LHCN-M2 (cell line): ENCODE data around the gene TMEM63A. TPM values are rescaled to one million over a fixed set of nuclear protein-coding genes. Genes with fewer than 3 reads are reported as not detected.

ENCODE experiments used
- DNase-seq: peaks from one replicate; pipeline ENCODE4 v3.0.0-alpha.2; 2012; ENCODE audit warnings: low read depth
- total RNA-seq: library from RNA; depleted of rRNA; stranded (reverse); fragments of >200 nt; gene quantifications from 2 replicates; pipeline ENCODE4 v1.2.3, GENCODE V29; 2014

Gene TMEM63A
- total RNA-seq, 1 experiment from 2014 or later: 10.2 TPM

DNA sequence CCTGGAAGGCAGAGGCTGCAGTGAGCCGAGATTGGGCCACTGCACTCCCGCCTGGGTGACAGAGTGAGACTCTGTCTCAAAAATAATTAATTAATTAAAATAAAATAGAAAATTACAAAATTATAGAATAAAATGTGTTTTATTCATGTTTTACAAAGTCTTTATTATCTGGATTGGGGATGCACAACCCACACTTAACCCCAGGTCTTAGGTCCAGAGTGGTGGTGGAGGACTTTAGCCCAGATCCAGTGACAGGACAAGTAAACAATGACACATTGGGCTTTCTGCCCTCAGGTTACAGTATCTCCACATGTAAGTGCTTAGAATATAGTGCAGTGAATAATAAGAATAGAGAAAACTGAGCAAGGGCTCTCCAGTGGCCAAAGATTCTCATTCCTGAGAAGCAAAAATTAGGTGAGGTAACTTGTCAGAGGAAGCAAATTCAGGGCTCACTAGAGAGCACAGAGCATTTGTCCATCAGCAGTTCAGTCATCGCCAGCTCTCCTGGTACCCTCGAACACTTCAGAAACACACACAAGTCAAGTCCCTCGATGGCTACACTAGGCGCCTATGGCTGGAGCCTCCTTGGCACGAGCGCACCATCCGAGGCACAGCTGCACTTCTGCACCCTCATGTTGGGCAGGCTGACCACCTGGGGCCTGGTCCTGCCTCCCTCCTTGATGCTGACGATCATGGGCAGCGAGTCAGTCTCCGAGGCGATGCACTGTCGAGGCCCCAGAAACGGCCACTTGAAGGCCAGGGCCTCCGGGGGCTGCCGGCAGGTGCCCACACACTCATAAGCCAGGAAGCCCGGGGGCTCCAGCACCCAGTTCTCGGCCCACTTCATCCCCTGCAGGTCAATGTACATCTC is 4.2 kb upstream of the TMEM63A start:
- no peak for DNase-seq

DNA sequence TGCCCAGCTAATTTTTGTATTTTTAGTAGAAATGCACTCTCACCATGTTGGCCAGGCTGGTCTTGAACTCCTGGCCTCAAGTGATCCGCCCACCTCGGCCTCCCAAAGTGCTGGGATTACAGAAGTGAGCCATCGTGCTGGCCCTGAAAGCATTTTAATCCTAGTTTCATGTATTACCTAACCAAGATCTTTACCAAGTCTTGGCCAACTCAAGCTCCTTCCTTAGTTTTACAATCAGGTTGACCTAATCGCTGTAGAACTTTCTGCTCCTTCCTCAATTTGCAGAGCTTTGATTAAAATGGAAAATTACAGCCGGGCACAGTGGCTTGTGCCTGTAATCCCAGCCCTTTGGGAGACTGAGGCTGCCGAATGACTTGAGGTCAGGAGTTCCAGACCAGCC is 3.2 kb upstream of the TMEM63A start:
- no peak for DNase-seq

DNA sequence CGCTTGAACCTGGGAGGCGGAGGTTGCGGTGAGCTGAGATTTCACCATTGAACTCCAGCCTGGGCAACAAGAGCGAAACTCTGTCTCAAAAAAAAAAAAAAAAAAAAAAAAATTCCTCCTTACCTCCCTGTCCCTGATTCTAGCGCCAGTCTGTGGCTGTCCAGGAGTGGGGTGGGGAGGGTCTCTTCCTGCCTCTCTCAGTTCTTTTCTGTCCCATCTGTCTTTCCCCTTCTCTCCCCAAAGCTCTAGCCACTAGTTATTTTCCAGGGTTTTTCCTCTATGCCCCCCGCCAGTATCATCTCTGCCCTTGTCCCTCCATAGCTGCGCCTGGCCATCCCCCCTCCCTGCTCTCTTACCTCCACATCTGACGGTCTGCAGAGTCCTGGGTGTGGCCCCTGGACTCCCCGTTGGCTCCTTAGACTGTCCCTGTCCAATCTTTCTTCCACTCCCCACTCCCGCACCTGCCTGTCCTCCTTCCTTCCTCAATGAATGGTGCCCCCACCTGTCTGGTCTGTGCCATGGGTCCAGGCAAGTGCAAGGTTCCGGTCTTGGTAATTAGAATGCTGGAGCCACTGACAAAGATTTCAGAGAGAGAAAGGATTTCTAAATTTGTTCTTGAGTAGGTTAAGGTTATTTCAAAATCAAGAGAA is 1.6 kb upstream of the TMEM63A start:
- DNase-seq: no peak

DNA sequence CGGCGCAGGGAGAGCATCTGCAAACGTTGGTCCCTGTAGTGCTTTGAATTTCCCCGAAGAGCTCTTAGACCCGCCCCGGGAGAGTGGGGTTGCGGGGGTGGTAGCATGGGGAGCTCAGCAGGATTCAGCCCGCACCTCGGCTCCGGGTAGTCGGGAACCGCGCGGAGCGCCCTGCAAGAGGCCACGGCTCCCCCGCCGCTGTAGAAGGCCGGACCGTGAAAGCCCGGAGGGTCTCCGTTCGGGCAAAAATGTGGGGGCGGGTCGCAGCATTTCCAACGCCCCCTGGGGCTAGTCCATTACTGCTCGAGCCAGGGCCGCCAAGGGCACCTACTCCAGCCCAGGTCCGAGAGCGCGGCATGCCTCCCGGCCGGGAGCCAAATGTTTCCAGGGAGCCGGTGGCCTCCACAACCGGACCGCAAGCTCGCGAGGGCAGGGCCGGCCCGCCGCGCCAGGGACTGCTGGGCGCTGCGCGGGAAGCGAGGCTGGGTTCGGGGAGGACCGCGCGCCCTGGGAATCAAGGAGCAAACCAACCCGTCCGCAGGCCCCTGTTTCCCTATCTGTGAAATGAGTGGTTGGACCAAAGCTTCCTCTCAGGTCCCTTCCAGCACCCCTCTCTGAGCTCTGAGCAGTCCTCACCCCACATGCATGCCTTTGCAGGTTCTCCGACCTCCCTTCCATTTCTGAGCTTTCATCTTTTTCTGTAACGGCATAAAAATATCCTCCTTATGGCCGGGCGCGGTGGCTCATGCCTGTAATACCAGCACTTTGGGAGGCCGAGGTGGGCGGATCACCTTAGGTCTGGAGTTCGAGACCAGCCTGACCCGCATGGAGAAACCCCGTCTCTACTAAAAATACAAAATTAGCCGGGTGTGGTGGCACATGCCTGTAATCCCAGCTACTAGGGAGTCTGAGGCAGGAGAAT is 775 bp upstream of the TMEM63A start:
- peak; percentile 33 for DNase-seq

DNA sequence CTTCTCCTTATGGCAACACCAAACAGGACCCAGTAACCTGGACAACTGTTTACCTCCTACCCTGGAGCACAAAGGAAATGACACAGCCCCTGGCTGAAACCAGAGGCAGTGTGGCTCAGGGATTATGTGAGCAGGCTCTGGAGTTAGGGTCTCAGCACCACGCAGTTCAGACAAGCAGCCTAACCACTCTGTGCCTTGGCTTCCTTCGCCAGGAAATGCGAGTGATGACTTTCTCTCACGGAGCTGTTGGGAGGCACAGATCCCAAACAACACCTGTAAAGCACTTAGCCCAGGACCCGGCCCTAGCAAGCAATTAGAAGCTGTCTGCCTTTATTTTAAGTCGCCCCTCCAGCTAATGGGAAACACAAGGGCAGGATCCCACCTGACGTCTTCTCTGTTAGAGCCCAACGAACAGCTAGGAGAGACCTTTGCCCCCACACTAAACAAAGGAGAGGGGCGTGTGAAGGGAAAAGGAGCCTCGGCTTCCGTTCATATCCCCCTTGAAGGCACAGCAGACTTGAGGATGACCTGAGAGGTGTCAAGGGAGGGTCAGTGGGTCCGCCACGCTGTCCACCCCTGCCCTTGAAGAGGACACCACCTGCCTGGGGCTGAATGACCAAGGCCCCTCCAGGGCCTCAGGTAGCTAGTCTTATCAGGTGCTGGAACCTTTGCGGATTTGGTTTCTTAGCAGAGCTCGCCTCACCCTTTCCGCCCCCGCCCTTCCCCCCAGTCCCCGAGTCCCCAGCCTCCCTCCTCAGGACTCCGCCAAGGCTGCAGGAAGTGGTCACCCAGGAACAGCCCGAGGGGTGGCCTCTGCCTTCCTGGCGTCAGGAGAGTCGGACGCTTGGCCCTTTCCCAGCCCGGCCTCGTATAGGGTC is 860 bp downstream of the TMEM63A start:
- DNase-seq: peak; percentile 32

DNA sequence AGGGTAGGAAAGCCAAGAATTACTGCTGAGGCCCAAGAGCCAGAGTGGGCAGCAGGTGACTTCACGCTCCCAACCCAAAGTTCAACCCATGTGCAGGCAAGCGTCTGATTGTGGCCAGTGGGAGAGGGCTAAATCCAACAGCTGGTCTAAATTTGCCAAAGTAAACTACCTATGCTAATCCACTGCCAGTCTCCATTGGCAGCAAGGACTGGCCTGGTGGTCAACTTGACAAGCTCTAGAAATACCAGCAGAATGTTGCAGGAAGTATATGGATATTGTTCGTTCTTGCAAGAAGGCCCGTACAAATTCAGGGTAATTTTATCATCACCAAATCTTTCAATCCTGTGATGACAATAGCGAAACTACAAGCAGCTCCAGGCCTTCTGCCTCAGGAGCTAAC is 1.5 kb downstream of the TMEM63A start:
- DNase-seq: no peak

DNA sequence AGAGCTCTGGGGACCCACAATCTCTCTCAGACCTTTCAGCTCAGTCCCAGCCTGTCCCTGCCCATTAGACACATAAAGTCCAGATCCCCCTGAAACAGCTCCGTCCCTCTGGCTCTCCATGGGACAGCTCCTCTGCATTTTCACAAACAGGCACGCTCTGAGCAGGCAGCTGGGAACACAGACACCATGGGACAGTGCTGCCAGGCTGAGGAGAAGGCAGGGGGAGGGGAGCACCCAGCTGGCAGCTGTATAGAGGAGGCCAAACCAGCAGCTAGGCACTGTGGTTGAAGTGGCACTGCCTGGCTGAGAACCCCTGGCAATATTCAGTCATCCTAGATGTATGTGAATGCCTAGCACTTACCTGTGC is 2.0 kb downstream of the TMEM63A start:
- DNase-seq: no peak

DNA sequence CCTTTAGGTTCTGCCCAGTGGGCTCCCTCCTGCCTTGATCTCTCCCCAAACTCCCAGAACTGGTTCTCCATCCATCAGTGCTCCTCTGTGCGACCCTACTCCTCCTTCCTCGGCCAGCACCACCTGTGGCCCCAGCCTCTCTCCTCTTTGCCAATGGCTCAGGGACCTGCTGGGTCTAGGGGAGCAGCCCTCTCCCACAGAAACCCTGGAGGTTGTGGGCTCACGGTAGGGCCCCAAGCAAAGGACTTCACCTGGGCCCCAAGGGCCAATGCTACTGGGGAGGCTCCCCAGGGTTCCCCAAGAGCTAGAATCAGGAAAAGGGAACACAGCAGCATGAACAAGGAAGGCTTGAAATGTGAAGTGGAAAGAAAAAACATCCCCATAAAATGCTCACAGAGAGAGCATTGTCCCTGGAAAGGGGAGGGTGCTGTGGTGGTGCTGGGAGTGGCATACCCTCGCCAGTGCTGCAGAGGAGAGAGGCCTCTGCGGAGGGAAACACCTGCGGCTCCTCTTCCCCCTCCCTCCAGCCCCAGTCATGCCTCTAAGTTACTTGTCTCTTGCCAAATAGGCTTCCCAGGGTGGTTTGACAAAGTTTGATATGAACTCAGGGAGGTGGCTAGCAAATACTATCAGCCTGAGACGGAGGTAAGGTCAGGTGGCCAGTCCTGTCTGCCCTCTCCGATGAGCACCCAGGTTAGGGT is 2.5 kb downstream of the TMEM63A start:
- DNase-seq: no peak

DNA sequence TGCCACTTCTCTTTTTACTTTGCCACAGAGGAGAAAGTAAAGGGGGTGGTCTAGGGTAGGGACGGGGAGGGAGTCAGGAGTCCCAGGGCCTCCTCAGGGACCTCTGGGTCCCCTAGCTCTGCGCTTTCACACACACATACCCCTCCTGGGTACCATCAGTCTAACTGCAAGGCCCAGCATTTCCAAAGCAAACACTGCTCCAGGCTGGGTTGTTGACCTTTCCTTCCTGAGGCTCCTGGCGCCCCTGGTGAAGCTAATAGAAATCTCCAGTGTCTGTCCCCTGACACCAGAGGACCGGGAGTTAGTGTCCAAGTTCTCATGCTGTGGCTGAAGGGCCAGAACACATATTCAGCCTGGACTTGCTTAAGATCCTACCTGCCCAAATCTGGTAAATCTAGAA is 3.9 kb downstream of the TMEM63A start:
- DNase-seq: no peak

DNA sequence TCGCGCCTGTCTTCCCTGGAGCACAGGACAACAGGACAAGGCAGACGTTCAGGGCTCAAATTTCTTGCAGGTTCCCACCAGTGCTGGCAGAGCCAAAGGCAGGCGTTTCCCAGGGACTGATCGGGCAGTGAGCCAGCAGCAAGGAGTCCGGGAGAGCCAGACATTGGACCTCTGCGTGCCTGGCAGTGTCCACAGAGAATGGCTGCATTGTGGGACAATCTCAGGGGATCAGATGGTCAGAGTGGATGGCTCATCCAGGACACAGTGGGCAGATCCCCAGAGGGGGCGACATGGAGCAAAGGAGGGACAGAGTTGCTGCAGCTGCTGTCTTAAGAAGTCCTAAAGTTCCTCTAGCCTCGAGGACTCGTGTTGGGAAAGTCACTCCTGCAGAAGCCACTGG is 4.6 kb downstream of the TMEM63A start:
- peak; percentile 72 for DNase-seq

DNA sequence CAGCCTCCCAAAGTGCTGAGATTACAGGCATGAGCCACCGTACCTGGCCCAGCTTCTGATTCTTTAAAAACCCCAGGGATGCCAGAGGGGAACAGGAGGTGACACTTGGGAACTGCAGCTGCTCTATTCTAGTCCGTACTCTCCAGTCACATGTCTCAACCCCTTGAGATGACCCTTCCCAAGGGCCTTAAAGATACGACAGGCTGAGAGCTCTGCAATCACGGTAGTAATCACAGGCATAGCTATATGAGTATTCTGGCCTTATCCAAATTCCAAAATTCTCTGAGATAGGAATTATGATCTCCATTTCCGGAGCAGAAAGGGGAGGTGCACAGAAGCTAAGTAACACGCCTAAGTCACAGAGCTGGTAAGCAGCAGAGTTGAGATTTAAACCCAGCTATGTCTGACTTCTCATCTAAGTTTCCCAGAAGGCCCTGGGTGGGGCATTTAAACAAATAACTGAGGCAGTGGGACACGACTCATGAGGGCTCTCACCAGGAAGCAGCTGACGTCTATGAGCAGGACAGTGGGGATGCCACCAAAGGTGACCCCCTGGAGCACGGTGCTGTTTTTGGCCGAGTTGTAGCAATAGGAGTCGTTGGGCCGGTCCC is 5.2 kb downstream of the TMEM63A start:
- no peak for DNase-seq

DNA sequence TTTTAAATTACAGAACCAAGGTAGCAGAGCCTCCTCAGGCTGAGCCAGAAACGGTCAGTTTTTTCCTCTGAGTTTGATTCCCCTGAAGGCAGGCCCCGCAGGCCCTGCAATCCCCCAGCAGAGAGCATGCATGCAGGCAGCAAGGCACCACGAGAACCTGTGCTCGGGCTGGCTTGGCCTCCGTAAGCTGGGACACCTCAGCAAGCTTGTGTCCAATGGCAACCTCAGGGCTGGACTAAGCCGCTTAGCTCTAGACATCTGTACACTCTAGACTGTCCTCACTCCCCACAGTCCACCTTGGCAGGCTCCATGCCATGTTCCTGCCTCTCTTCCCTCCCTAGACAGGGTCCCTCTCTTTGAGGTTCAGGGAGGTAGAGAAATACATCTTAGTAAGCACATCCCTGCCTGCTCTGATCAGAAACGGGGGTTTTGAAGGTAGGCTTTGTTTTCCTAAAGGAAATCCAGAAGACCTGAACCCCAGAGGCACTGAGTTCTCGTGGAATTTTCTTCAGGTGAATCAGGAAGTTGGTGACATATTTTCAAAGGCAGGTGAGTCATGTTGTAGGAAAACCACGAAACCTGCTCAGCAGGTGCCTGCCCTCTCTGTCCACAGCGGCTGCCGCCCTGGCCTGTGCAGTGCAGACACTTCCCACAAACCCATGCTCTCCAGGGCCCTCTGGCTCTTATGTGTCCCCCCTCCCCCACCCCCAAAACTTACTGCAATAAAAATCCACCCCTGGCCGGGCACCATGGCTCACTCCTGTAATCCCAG is 7.0 kb downstream of the TMEM63A start:
- DNase-seq: no peak

DNA sequence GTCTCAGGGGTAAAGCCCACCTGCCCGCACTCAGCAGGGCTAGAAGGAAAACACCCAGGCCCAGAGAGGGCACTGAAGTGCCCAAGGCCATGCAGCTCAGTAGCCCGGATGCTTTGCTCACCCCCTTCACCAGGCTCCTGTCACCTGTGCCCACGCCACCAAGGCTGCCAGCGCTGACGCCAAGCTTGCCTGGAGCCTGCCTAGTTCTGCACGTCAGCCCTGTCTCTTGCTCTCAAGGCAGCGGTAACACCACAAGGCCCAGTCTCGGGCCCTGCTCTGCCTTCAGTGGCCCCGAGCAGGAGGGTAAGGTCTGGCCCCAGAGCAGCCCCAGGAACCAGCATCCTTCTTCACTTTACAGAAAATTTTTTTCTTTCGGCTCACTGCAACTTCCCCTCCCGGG is 7.7 kb downstream of the TMEM63A start:
- no peak for DNase-seq

DNA sequence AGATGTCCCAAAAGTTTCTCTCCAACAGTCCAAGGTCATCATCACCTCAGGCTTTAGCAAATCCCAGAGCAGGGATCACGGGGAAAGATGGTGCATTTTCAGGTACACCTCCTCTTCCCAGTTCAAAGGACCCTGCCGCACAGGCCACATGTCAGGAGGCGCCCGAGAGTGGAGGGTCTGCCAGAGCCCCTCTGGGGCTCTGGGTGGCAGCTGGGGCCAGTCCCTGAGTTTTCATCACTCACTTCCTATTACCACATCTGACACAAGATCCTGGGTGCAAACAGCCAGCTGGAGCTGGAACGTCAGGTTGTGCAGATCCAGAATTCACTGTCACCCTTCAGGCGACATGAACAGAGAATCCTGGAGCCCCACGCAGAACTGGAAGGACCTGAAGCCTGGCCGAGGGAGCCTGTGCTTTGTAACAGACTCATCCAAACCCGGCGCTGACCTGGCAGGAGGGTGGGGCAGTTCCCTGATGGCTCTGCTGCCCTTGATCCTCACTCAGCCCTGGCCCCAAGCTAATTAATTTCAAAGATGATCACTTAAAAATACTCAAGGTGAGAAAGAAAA is 8.8 kb downstream of the TMEM63A start:
- DNase-seq: no peak

DNA sequence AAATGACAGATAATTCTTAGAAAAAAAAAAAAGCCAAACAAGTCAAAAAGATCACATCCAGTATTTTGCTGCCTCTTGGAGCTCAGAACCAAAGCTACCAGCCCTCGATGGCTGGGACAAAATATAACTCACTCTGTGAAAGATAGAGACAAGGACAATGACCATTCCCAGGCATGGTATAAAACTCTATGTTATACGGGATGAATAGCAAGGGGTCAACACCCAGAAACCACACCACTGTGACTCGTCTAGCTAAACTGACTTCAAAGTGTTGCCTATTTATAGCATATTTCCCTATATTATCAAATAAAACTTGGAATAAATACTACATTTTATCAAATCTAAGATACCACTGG is 10.1 kb downstream of the TMEM63A start:
- DNase-seq: no peak

DNA sequence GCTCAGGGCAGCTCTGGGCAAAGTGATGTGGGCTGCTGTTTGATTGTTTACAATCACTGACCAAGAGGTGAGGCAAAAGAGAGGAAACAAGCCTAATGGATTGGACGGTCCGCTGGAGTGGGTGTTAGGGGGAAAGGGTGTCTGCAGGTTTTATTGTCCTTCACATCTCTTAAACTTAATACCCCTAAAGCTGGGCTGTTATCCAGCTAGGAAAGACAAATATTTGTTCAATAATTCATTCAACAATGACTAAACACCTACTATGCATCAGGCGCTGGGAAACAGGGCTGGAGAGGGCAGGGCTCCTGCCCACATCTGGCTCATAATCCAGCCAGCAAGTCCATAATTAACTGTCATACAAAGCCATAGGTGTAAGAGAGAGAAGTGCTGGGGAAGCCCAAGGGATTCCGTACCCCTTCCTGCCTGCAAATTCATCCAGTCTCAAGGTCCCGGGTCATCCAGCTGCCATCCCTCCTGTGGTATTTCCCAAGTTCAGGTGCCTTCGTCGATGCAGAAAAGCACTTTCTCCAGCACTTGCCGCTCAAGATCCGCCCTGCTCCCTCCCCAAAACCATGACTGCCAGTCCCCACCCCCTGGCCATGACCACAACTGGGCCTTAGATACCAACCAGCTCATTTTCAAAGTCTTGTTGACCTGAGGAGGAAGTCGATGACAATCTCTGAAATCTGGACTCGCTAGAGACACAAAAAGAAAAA is 10.7 kb downstream of the TMEM63A start:
- no peak for DNase-seq

DNA sequence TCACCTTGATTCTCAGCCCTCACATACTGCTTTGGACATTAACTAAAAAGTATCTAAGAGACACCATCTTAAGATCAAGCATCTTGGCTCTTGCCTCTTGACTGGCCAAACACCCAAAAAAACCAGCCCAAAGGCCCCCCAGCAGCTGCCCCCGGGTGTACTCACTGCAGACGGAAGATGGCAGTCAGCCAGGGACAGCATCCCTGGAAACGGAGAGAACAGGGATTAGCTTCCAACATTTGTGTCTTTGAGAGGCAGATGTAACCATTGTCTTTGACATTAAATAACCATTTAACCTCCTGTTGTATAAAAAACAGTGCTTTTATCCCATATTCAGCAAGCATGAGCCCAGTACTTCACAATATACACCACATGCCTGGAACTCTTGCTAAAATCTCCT is 11.3 kb downstream of the TMEM63A start:
- no peak for DNase-seq

DNA sequence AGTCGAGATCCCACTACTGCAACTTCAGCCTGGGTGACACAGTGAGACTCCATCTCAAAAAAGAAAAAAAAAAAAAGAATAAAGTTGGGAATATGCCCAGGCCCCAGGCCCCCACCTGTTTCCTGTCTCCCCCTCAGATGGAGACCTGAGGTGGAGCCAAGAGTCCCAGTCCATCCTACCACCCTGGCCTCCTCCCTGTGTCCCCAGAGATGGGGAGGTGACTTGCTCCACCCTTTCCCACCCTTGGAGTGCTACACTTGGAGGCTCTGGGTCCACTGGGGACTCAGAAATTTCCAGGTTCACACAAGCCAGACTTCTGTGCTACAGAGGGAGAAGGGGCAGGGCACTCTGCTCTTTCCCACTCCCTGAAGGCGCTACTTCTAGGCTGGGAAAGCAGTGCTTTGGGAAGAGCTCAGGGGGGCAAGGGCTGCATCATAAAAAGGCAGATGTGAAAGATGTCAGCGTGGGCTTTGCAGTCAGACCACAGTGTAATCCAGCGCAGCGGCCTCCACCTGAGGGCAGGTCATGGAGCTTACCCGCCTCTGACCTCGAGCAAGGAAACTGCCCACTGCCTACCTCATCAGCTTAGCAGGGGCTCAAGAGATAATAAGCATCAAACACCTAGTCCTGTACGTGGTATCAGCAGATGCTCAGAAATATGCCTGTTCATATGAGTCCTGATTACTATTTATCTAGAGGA is 13.4 kb downstream of the TMEM63A start:
- no peak for DNase-seq
